ENCODE results near the gene RADIL.

Gene RADIL

DNA sequence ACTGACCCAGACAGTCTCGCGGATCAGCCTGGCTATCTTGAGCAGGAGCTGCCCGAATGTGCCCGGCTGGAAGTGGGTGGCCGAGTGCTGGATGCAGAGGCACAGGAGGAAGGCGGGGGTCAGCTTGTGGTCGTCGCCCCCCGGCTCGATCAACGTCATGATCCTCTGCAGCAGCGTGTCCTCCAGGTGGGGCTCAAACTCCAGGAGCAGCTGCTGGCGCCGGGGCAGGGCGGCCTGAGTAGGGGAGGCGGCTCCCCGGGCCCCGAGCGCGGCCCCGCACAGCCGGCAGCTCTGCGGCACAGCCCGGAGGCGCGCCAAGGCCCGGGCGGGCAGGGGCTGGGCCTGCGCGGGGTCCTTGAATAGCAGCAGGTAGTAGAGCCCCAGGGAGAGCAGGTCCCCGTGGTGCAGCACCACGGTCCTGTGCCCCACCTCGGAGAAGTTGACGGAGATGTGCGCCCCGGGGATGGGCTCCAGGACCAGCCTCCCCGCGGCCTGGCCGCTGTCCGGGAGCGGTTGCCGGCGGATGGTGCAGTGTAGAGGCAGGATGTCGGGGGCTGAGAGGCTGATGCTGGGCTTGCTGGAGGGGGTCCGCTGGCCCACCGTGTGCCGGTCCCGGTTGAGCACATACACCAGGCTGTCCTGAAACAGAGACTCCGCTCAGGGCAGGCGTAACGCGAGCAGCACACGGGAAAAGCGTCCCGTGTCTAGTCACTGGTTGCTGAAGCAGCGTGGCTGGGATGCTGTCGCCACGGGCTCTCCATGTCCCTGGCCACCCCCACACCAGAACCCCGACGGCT, 48.7 kb downstream of the RADIL start:
- no peaks in the 10 kb centered on the region for H3K36me3 Mint-ChIP-seq (ENCODE audit: low read depth)
- no peak overlapping the region for H3K27ac Mint-ChIP-seq
- ATAC-seq = no peak
- H3K27me3 Mint-ChIP-seq = no peaks in the 10 kb centered on the region
- no peaks in the 10 kb centered on the region for H3K9me3 Mint-ChIP-seq
- H3K4me3 Mint-ChIP-seq = no peak overlapping the region
- DNase-seq = no peak
- H3K4me1 Mint-ChIP-seq = peaks cover 2% of the 10 kb centered on the region

DNA sequence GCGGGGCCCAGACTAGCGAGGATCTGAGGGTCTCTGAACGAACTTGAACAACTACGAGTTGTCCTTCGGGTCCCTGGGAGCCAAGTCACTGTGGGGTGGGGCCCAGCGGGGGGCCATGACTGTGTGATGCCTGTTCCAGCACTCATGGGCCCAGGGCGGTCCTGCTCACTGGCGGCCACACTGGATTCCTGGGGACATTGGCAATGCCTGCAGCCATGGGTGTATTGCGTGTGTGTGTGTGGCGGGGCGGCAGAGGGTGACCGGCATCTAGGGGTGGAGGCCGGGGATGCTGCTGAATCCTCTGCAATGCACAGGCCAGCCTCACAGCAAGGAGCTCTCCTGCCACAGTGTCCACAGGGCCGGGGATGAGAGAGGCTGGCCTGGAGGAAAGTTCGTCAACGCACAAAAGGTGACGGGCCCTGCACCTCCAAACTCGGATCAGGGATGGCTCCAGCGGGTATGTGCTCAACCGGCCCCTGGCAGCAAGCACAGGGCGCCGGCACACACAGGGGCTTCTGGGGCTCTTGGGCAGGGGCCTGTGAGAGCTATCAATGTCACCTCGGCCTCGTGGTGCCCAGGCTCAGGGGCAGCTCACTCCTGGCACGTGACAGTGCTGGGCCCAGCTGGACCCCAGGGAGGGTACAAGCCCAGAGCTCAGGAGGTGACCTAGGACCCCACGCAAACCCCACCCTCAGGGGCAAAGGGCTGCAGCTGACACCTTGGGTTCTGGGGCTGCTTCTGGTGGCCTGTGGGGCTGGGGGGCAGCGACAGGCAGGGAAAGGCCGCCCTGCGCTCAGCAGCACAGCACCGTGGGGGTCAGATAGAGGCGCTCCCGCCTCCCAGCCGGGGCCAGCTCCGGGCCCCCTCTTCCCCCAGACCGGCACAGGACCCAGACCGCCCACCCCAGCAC, 49.6 kb downstream of the RADIL start:
- no peaks in the 10 kb centered on the region for H3K27me3 Mint-ChIP-seq
- no peak overlapping the region for H3K27ac Mint-ChIP-seq
- H3K4me1 Mint-ChIP-seq = peaks cover 2% of the 10 kb centered on the region
- H3K4me3 Mint-ChIP-seq = no peak overlapping the region
- no peaks in the 10 kb centered on the region for H3K36me3 Mint-ChIP-seq (ENCODE audit: low read depth)
- DNase-seq (no peak), ATAC-seq (no peak)
- H3K9me3 Mint-ChIP-seq = no peaks in the 10 kb centered on the region

DNA sequence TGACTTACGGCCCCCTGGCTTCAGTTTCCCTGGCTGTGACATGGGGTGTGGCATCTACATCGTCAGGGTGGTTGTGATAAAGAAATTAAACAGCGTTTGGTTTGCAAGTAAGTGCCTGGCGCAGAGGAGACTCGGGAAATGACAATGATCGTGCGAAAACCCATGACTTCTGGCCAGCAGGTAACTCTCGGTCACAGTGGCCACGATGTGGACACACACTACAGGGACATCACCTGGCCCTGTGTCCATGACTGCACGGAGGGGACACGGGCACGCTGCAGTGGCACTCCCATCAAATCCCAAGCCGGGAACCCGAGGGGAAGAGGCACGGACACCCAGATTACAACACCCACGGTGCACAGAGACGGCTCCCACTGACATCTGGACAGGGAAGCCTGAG, 50.3 kb downstream of the RADIL start:
- Mint-ChIP-seq H3K27me3 (no peaks in the 10 kb centered on the region), H3K4me1 (peaks cover 2% of the 10 kb centered on the region), H3K9me3 (no peaks in the 10 kb centered on the region), H3K36me3 (ENCODE audit: low read depth) (no peaks in the 10 kb centered on the region), H3K27ac (no peak overlapping the region), H3K4me3 (no peak overlapping the region)
- no peak for DNase-seq
- no peak for ATAC-seq

DNA sequence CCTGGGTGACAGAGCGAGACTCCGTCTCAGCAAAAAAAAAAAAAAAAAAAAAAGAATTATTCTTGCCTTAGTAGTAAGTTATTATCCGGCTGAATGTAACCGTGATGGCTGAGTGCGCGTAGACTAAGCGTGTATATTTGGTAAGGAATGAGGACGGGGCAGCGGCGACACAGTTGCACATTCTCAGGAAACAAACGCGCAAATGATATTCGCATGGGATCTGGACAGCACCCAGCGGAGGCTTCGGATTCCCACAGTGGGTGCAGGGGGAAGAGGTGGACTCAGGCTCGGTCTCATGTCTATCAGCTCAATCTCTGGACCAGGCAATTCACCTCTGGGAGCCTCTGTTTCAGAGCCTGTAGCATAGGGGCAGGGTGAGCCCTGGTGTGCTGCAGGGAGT, 50.8 kb downstream of the RADIL start:
- ATAC-seq = no peak
- peaks cover 2% of the 10 kb centered on the region for H3K4me1 Mint-ChIP-seq
- H3K9me3 Mint-ChIP-seq = no peaks in the 10 kb centered on the region
- no peak overlapping the region for H3K4me3 Mint-ChIP-seq
- H3K27ac Mint-ChIP-seq = no peak overlapping the region
- H3K36me3 Mint-ChIP-seq (ENCODE audit: low read depth) = no peaks in the 10 kb centered on the region
- DNase-seq = no peak
- H3K27me3 Mint-ChIP-seq = no peaks in the 10 kb centered on the region

DNA sequence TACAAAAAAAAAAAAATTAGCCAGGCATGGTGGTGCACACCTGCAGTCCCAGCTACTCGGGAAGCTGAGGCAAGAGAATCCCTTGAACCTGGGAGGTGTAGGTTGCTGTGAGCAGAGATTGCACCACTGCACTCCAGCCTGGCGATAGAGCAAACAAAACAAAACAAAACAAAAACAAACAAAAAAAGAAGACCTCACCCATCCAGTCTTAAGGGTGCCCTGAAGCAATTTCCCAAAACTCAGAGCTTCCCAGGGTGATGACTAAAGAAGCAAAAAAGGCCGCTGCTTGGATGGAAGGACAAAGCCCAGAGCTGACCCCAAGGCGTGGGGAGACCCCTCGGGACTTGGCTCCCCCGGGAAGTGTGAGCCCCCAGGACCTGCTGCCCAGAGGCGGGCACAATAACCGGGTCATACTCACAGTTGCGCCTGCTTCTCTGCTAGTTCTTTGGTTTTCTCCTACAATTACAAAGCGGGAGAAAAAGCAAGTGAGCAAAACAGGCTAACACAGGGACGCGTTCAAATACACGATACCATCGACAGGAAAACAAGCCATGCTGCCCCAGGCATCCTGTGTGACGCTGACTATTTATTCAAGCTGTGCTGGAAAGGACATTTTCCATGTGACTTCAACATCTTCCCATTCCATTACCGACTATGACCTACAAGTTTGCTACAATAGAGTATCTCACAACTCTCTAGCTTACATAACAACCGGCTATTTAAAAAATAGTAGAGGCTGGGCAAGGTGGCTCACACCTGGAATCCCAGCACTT, 51.6 kb downstream of the RADIL start:
- Mint-ChIP-seq H3K27me3 (no peaks in the 10 kb centered on the region), H3K4me1 (peaks cover 2% of the 10 kb centered on the region), H3K9me3 (no peaks in the 10 kb centered on the region), H3K27ac (no peak overlapping the region), H3K36me3 (ENCODE audit: low read depth) (no peaks in the 10 kb centered on the region), H3K4me3 (no peak overlapping the region)
- DNase-seq = no peak
- ATAC-seq = no peak

DNA sequence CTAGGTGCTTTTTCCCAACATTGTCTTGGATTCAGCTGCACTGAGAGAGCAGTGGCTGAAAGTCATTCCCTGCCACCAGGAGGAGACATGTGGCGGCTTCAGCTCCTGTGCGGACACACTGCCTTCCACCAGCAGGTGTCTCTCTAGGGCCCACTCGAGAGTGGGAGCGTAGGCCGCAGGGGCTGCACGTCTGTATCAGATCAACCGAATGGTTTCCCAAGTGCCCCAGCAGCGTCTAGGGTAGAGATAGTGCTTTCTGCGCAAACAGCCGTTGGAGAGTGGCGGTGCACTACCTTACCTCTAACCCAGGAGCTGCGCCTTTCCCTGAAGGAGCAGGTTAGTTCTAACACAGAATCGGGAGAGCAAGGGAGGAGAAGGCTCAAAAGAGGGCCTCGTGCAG, 53.3 kb downstream of the RADIL start:
- peak; percentile 74 for ATAC-seq
- H3K36me3 Mint-ChIP-seq (ENCODE audit: low read depth) = no peaks in the 10 kb centered on the region

DNA sequence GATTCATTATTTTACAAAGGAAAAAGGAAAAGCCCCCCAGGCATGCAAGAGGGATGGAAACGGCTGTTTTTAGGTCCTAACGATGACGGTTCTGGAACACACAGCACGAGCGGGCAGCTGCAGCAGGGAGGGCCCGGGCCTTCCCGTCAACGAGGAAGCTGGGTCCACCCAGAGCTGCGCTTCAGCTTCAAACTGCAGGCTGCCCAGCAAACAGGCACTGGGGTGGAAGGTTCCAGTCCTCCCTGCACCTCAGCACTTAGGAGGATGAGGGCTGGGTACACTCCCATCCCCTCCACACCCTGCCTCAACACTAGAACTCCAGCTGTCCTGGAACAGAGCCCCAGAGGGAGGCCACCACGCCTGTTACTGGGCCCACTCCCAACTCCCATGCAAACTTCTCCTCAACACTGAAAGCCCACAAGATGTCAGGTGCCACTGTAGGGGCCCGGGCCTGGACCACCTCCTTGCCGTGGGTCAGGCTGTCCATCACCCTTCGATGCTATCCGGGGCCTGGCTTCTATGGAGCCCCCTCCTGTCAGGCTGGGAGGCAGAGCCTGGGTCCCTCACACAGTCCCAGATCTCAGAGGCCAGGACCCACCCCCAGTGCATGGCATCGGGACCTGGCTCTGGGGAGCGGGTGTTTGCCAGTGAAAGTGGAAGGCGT, 54.7 kb downstream of the RADIL start:
- no peak for DNase-seq
- H3K27me3 Mint-ChIP-seq = peaks cover 1% of the 10 kb centered on the region
- no peaks in the 10 kb centered on the region for H3K36me3 Mint-ChIP-seq (ENCODE audit: low read depth)
- peaks cover 2% of the 10 kb centered on the region for H3K4me1 Mint-ChIP-seq
- H3K4me3 Mint-ChIP-seq = no peak overlapping the region
- no peak for ATAC-seq
- no peaks in the 10 kb centered on the region for H3K9me3 Mint-ChIP-seq
- H3K27ac Mint-ChIP-seq = no peak overlapping the region

More for the DNA sequence above, 53.3 kb downstream of the RADIL start:
- Mint-ChIP-seq H3K4me1 (peaks cover 2% of the 10 kb centered on the region), H3K9me3 (no peaks in the 10 kb centered on the region), H3K27me3 (peaks cover 1% of the 10 kb centered on the region), H3K4me3 (no peak overlapping the region), H3K27ac (no peak overlapping the region)
- DNase-seq = peak; percentile 55

DNA sequence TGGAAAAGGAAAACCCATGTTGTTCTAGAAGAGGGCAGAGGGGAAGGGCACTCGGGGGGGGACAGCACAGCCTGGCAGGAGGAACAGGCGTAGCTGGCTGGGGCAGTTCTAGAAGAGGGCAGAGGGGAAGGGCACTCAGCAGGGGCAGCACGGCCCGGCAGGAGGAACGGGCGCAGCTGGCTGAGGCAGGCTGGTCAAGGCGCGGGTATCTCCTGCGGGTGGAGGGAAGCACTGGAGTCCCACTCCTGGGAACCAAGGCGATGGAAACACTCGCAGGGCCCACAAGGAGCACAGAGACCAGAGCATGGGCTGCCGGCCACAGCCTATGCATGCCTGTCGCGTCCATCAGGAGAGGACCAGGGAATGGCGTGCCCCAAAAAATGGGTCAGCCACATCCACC, 58.4 kb downstream of the RADIL start:
- peaks cover 4% of the 10 kb centered on the region for H3K27me3 Mint-ChIP-seq
- no peaks in the 10 kb centered on the region for H3K36me3 Mint-ChIP-seq (ENCODE audit: low read depth)
- H3K4me1 Mint-ChIP-seq = no peaks in the 10 kb centered on the region
- ATAC-seq (no peak), DNase-seq (no peak)
- H3K4me3 Mint-ChIP-seq = no peak overlapping the region
- H3K27ac Mint-ChIP-seq = no peak overlapping the region
- H3K9me3 Mint-ChIP-seq = no peaks in the 10 kb centered on the region

DNA sequence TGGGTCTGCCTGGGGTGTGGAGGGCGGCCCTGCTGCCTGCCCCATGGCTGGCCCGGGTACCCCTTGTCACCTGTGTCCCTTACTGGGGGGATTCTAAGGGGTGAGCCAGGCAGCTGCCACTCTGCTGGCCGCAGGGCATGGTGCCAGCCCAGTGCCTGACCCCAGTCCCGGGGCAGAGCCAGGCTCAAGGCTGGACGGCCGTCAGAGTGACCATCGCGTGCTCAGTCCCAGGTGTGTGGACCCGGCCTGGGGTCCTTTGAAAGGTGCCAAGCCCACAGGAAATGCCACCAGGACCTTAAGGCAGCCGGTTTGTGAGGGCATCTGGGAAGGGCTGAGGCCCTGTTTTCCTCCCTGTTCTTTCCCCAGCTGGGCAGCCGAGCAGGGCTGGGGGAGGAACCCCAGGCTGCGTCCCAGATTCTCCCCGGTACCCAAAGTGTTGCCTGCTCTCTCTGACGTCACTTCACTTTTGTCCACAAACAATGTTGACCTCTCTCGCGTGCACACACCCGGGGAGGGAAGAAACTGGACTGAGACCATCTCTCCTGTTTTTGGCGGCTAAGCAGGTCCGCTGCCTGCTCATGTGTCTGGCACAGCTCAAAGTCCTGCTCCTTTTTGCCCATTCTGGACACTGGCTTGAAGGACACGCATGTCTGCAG, 59.3 kb downstream of the RADIL start:
- Mint-ChIP-seq H3K4me3 (no peak overlapping the region), H3K27ac (no peak overlapping the region), H3K4me1 (no peaks in the 10 kb centered on the region), H3K27me3 (peaks cover 4% of the 10 kb centered on the region), H3K36me3 (ENCODE audit: low read depth) (no peaks in the 10 kb centered on the region), H3K9me3 (no peaks in the 10 kb centered on the region)
- no peak for ATAC-seq
- DNase-seq = no peak

DNA sequence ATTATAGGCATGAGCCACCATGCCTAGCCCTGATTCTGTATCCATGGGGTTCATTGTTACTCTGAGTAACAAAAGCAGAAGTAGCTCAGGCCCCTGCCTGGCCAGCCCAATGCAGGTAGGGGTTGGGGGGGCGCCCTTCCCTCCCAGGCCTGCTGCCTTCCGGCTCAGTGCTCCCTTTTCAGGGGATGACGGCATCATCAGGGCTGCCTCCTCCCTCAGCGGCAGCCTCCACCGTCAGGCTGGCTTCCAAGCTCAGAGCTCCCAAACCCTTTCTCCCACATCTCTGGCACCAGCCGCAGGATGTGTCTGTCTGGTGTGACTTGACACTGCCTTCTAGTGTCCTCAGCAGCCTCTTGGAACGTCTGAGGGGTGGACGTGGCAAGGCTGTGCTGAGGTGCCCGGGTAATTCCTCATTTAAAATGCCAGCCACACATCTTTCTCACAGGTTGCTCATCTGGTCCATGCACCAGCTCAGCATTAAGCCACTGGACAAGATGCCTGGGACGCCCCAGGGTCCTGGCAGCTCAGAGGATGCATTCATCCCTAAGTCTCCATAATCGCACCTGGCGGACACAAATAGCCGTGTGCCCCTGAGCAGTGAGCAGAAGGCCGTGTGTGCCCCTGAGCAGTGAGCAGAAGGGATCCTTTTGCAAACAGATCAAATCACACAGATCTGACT, 59.9 kb downstream of the RADIL start:
- Mint-ChIP-seq H3K36me3 (ENCODE audit: low read depth) (no peaks in the 10 kb centered on the region), H3K4me3 (no peak overlapping the region), H3K27me3 (peaks cover 4% of the 10 kb centered on the region), H3K27ac (no peak overlapping the region), H3K9me3 (no peaks in the 10 kb centered on the region), H3K4me1 (no peaks in the 10 kb centered on the region)
- DNase-seq (no peak), ATAC-seq (no peak)

DNA sequence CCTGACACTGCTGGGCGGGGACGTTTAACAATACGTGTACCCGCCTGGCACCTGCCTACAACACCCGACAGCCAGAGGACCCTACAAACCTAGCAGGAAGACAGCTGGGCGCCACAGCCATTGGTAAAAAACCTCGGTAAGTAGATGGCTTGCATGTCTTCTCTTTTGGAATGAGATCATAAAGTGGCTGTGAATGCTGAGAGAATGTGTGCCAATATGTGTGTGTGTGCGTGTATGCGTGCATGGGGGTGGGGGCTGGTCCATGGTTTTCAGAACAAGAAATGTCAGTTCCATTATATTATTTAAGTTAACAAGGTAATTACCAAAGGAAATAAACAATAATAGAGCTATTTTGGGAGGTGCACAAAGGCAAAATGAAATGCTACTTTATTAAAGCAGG, 60.8 kb downstream of the RADIL start:
- no peak overlapping the region for H3K27ac Mint-ChIP-seq
- no peak for ATAC-seq
- no peaks in the 10 kb centered on the region for H3K36me3 Mint-ChIP-seq (ENCODE audit: low read depth)
- no peak for DNase-seq
- no peaks in the 10 kb centered on the region for H3K4me1 Mint-ChIP-seq
- H3K9me3 Mint-ChIP-seq = no peaks in the 10 kb centered on the region
- H3K4me3 Mint-ChIP-seq = no peak overlapping the region
- peaks cover 4% of the 10 kb centered on the region for H3K27me3 Mint-ChIP-seq

DNA sequence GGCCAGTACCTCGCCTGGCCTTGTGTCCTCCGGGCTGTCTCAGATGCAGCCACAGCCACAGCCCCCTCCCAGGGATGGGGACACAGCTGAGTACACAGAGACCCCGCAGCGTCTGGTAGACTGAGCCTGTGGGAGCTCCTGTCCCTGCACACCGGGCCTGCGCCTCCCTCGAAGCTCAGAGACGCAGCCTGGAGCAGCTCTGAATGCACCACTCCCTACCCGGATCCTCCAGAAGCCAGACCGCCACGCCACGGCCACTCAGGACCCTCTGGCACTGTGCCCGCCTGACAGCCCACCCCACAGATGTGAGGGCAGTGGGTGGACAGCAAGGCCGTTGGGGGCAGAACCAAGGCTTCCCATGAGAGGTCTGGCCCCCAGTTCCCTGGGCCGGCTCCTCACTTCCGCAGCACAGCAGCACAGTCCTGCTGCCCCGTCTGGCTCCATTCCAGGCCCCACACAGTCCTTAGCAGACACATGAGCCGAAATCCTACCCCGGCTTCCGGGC, 62.5 kb downstream of the RADIL start:
- no peak for DNase-seq
- Mint-ChIP-seq H3K4me3 (no peak overlapping the region), H3K27ac (no peak overlapping the region), H3K9me3 (no peaks in the 10 kb centered on the region), H3K36me3 (ENCODE audit: low read depth) (no peaks in the 10 kb centered on the region), H3K27me3 (peaks cover 4% of the 10 kb centered on the region), H3K4me1 (no peaks in the 10 kb centered on the region)
- no peak for ATAC-seq

DNA sequence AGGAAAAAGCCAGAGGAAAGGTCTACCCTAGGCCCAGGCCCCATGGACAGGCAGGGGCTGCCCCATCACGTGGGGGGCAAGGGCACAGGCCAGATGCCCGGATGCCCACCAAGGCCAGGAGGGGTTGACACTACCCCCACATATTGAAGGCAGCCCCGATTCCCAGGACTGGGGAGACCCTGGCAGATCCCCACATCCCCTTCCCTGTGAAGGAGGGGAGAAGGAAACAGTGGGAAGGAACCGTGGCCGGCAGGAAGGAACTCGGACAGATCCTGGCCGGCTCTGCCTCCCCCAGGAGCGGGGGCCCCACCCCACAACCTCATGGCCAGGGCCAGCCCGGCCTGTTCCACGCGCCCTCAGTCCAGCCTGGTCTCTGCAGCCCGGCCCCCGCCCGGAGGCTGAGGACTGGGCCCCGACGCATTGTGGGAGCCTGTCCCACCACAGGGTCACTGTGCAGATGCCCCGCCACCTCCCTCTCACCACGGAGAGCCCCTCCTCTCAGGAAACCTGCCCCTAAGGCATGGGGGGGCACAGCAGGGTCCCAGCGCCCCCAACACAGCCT, 63.0 kb downstream of the RADIL start:
- H3K4me3 Mint-ChIP-seq = no peak overlapping the region
- no peaks in the 10 kb centered on the region for H3K9me3 Mint-ChIP-seq
- H3K27me3 Mint-ChIP-seq = peaks cover 4% of the 10 kb centered on the region
- ATAC-seq = no peak
- no peaks in the 10 kb centered on the region for H3K4me1 Mint-ChIP-seq
- DNase-seq = no peak
- H3K27ac Mint-ChIP-seq = no peak overlapping the region
- no peaks in the 10 kb centered on the region for H3K36me3 Mint-ChIP-seq (ENCODE audit: low read depth)
